AG04450 (cell line): Measurements from ENCODE around the gene IER2. TPM values are rescaled to one million over a fixed set of nuclear protein-coding genes. Genes with fewer than 3 reads are reported as not detected.

Source experiments
- CTCF ChIA-PET: fragments of 300-600, 350-600 bp; formaldehyde crosslinking; extraction: SDS; loops from one replicate; lab custom pipeline; 2022; ENCODE audit warnings: antibody characterized with exemption, inconsistent platforms; lab: Charles Lee
- POLR2A ChIA-PET: fragments of 350-600 bp; formaldehyde crosslinking; extraction: SDS; loops from one replicate; lab custom pipeline; 2021; ENCODE audit warnings: antibody characterized with exemption, inconsistent platforms; lab: Yijun Ruan, JAX
- DNase-seq: peaks from one replicate; pipeline ENCODE4 v3.0.0-alpha.2; 2011; ENCODE audit warnings: low read depth, low spot score
- H3K27ac ChIP-seq: one replicate; pipeline ENCODE4 v1.5.1; 2012; ENCODE audit warnings: low read depth, low read length, control low read depth
- H3K27me3 ChIP-seq: one replicate; pipeline ENCODE4 v1.6.0; 2012; ENCODE audit warnings: low read length; ENCODE audit not compliant: control insufficient read depth, insufficient read depth
- H3K4me3 ChIP-seq: 2 replicates; pipeline ENCODE4 v1.5.1; 2011; ENCODE audit warnings: mild to moderate bottlenecking, low read depth, low read length, control low read depth
- H3K9me3 ChIP-seq: 2 replicates; pipeline ENCODE4 v1.5.1; 2012; ENCODE audit warnings: low read length; ENCODE audit not compliant: control insufficient read depth, insufficient read depth
- CTCF ChIP-seq: IDR thresholded peaks from 2 replicates; pipeline ENCODE4 v1.5.1; 2011; ENCODE audit warnings: low read depth, low read length, control low read depth, inconsistent platforms
- polyA plus RNA-seq: library from polyadenylated mRNA; depleted of rRNA; stranded (reverse); fragments of >200 nt; gene quantifications from 2 replicates; pipeline ENCODE4 v1.2.3, GENCODE V29; 2011

The IER2 gene
- polyA plus RNA-seq, 1 experiment: 15.3 TPM

GRCh38 chr19:13121551-13122274, 28.5 kb upstream of the IER2 start:
- Histone ChIP-seq H3K9me3 (no peaks in the 10 kb centered on the region), H3K4me3 (no peak overlapping the region), H3K27me3 (no peaks in the 10 kb centered on the region), H3K27ac (no peak overlapping the region)
- ChIA-PET CTCF (interaction anchor here (1.0 kb wide), 2 partner anchors 21 to 156 kb away, joined by 3 to 8 read pairs; no protein-coding TSS in a partner anchor), POLR2A (interaction anchor here (0.6 to 4.3 kb wide), 3 partner anchors 10 to 85 kb away, joined by 3 to 16 read pairs (median 5); partner anchors contain the start of genes IER2 and STX10)
- TF ChIP-seq CTCF: no peak
- no peak for DNase-seq

- CTCF ChIA-PET: interaction anchor here (1.0 kb wide), 1 partner anchor 28 kb away, joined by 3 read pairs; no protein-coding TSS in a partner anchor
Measured at GRCh38 chr19:13122275-13122878, 27.8 kb upstream of the IER2 start.

GRCh38 chr19:13122980-13123957, 26.9 kb upstream of the IER2 start:
- TF ChIP-seq CTCF: no peak
- ChIA-PET POLR2A (no interaction called here), CTCF (interaction anchor here (1.0 to 1.7 kb wide), 2 partner anchors 29 to 158 kb away, joined by 3 to 5 read pairs; no protein-coding TSS in a partner anchor)
- Histone ChIP-seq H3K27ac (no peak overlapping the region), H3K9me3 (no peaks in the 10 kb centered on the region), H3K4me3 (no peak overlapping the region), H3K27me3 (no peaks in the 10 kb centered on the region)
- no peak for DNase-seq

More at GRCh38 chr19:13122275-13122878, 27.8 kb upstream of the IER2 start:
- POLR2A ChIA-PET: no interaction called here
- Histone ChIP-seq H3K4me3 (no peak overlapping the region), H3K9me3 (no peaks in the 10 kb centered on the region), H3K27ac (no peak overlapping the region), H3K27me3 (no peaks in the 10 kb centered on the region)
- no peak for TF ChIP-seq CTCF
- no peak for DNase-seq

- no peak for TF ChIP-seq CTCF
- POLR2A ChIA-PET: interaction anchor here (0.6 kb wide), 1 partner anchor 11 kb away, joined by 4 read pairs; no protein-coding TSS in a partner anchor
- Histone ChIP-seq H3K27ac (no peak overlapping the region), H3K27me3 (no peaks in the 10 kb centered on the region), H3K4me3 (no peak overlapping the region), H3K9me3 (no peaks in the 10 kb centered on the region)
- DNase-seq: no peak
- CTCF ChIA-PET: interaction anchor here (0.5 to 1.4 kb wide), 3 partner anchors 23 to 162 kb away, joined by 3 to 9 read pairs (median 4); partner anchors contain the start of genes IER2 and STX10
Measured at GRCh38 chr19:13127051-13127450, 23.2 kb upstream of the IER2 start.
